H4 (cell line): ENCODE results near the gene UBALD2. TPM values are rescaled to one million over a fixed set of nuclear protein-coding genes. Genes with fewer than 3 reads are reported as not detected.
"Not testable (repeated sequence)": the region's sequence is repeated elsewhere in the genome, so short reads cannot be mapped to it uniquely, and the experiment has no call there.

ENCODE experiments used
- DNase-seq: peaks from one replicate; pipeline ENCODE4 v3.0.0-alpha.2; 2015; ENCODE audit warnings: low spot score
- total RNA-seq: library from RNA; depleted of rRNA; stranded (reverse); fragments of >200 nt; shearing (Covaris generic); gene quantifications from 2 replicates; pipeline ENCODE4 v1.2.3, GENCODE V29; 2014

UBALD2 gene
- total RNA-seq, 1 experiment from 2014 or later = 7.7 TPM

GRCh38 chr17:76277300-76278267 lies 12.4 kb downstream of the UBALD2 start:
- DNase-seq = no peak

GRCh38 chr17:76278268-76278908 lies 13.2 kb downstream of the UBALD2 start:
- DNase-seq = no peak

GRCh38 chr17:76278952-76279741 lies 14.0 kb downstream of the UBALD2 start:
- peak; percentile 60 for DNase-seq

GRCh38 chr17:76279742-76280287 lies 14.7 kb downstream of the UBALD2 start:
- DNase-seq = no peak

GRCh38 chr17:76280650-76281049 lies 15.5 kb downstream of the UBALD2 start:
- no peak for DNase-seq

- DNase-seq = no peak
Measured at GRCh38 chr17:76281573-76282371, 16.6 kb downstream of the UBALD2 start.

GRCh38 chr17:76292567-76292966 lies 27.4 kb downstream of the UBALD2 start:
- DNase-seq = no peak

DNA sequence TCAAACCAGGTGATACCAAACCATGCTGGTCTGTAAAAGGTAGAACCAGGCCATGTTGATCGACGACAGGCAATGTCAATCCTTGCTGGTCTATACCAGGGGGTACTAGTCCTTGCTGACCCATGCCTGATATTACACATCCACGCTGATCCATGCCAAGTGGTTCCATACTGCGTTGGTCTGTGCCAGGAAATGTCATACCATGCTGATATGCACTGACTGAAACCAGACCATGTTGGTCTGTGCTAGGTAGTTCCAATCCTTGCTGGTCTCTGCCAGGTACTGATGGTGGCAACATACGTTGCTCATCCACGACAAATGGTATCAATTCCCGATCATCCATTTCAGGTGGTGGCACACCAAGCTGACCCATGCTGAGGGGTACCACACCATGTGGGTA lies 28.0 kb downstream of the UBALD2 start:
- DNase-seq = no peak

DNA sequence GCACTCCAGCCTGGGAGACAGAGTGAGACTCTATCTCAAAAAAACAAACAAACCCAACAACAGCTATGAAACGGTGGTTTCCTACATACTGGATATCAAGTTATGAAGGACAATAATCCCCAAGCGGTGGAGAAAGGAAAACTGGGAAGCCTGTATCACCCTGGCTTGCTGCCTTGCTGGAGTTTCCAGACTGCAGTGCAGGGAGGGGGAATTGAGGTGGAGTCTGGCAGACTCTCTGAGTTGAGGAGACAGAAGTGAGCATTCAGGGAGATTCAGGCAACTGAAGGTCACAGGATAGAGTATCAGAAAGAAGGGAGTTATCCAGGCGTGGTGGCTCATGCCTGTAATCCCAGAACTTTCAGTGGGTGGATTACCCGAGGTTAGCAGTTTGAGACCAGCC lies 31.0 kb downstream of the UBALD2 start:
- DNase-seq = no peak

DNA sequence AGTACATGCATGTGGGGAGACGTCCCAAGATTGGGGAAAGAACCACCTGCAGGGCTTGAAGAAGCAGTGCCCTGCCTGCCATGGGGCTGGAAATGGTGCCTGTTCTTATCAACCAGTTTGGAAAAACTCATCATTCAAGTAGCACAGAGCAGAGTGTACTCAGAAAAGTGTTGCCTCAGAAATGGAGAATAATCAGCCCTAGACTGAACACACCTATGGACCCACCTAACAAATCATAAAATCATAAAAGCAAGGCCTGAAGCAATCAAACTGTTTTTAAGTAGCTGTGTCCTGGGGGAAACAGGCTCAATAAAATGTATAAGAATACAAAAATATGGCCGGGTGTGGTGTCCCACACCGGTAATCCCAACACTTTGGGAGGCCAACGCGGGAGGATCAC lies 31.7 kb downstream of the UBALD2 start:
- no peak for DNase-seq

GRCh38 chr17:76297436-76297835 lies 32.3 kb downstream of the UBALD2 start:
- DNase-seq = no peak

DNA sequence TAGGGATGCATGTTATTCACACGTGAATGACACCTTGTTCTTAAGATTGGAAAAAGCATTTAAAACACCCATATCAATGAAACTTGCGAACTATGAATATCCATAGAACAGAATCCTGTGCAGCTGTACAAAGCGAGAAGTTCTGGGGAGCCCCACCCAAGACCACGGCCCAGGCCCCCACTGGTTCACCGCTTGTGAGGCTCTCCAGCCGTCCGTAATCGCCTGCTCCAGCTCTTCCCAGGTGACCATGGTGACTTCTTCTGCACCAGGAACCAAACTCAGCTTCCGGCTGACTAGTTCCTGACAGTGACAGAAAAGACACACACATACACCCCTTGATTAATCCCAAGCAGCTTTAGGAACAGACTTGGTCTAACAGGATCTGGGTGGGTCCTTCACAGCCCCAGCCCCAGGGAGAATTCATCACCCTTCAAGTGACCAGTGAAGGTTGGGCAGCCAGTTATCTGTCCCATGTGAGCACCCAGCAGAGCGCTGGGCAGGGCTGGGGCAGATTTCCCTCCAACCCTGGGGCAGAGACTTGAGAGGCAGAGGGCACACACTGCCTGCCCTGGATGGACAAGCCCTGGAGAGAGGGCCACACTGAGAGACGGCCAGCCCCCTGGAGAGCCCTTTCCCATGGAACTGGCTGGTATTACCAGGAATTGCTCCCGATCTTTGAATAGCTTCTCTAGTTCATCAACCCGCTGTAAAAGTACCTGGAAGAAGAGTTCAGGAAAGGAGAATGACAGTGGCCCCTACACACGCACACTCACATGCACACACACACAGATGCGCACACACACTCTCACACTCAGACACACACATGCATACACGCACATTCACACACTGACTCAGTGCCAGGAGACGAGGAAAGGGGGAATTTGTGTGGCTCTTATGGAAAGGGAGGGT lies 39.3 kb downstream of the UBALD2 start:
- DNase-seq = no peak

GRCh38 chr17:76305135-76305454 lies 39.9 kb downstream of the UBALD2 start:
- DNase-seq = not testable (repeated sequence)

DNA sequence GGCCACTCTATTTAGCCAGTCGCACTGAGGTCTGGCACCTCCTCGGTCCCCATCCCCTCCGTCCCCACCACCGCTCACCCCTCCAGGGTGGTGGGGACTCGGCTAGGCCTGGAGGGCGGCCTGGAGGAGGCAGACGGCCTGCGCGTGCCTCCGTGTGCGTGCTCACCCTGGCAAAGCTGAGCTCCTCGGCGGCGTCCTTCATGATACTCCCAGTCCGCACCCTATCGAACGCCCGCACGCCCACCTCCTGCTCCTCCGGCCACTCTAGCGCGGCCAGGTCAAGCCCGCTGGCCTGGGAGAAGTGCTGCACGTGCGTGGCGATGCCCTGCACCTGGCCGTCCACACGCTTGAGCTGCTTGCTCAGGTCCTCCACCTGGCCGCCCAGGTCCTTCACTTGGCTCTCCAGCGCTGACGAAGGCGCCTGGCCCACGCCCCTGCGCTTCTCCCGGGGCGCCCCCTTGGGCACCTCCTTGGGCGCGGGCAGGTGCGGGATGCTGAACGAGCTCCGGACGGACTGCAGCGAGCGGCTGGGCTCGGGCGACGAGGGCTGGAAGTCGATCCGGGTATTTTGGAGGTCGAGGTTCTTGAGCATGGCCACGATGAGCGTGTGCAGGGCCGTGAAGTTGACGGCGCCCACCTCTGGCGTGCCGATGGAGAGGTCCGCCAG lies 42.3 kb downstream of the UBALD2 start:
- no peak for DNase-seq

DNA sequence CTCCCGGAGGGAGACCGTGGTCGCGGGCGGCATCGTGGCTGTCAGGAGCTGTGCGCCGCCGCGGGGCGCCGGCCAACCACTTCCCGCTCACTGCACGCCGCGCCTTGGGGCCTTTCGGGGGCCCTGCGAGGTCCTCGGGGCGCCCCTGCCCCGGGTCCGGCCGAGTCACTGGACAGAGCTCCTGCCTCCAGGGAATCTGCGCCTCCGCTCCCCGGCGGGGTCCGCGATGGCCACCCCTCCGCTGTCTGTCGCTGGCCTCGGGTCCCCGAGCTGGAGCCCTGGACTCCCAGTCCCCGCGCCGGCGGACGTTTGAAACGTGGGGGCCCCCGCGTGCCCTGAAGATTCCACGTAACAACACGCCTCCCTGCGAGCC lies 42.8 kb downstream of the UBALD2 start, which contains the start of gene QRICH2:
QRICH2 (minus strand) TSS at position 311 of the 373 bp plus-strand sequence; CDS start at position 33, 278 bp downstream.
- no peak for DNase-seq

DNA sequence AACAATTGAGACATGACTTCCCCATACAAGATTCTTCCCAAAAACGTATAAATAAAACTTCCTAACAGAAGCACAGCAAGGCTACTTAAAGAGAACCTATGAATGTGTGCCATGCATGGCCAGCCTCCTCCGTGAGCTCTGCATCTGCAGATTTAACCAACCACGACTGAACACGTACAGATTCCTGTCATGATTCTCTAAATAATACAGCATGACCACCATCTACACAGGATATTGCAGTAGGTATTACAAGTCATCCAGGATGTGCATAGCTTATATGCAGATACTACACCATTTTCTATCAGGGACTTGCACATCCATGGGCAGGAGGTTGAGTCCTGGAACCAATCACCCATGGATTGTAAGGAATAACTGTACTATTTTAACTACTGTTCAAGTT lies 44.3 kb downstream of the UBALD2 start:
- DNase-seq = no peak

- no peak for DNase-seq
Measured at GRCh38 chr17:76312735-76313134, 47.6 kb downstream of the UBALD2 start.

GRCh38 chr17:76314392-76315227 lies 49.5 kb downstream of the UBALD2 start:
- DNase-seq = no peak

DNA sequence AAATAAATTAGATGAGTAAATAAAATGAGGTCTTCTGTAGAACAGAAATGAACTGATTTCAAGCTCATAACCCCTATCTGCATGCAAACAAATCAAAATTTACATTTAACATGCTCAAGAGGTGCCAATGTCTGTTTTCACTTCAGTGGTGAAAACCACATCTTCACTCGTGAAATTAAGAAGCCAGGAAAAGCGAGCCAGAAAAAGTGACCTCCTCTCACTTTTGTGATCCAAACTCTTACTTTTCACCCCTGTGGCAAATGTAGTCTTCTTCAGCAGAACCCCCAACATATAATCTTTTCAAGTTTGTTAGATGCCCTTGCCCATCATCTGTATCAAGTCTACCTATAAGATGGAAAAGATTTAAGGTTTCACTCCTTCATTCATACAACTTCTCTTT lies 52.4 kb downstream of the UBALD2 start:
- DNase-seq = no peak
